PC-9 (cell line): Measurements from ENCODE around the gene PPP1R9B. TPM values are rescaled to one million over a fixed set of nuclear protein-coding genes. Genes with fewer than 3 reads are reported as not detected.

Experiments used
- BruUV-seq: library from RNA; stranded (reverse); fragments of 400-500 nt; replicated peaks from 2 replicates; lab custom pipeline; 2021; lab: Mats Ljungman, UMichigan
- CTCF ChIA-PET: fragments of 300-600 bp; sonication (Branson Sonifier 250); formaldehyde crosslinking; loops from one replicate; lab custom pipeline; 2022; ENCODE audit warnings: antibody characterized with exemption; lab: Charles Lee
- POLR2A ChIA-PET: fragments of 300-600 bp; sonication (Branson Sonifier 250); formaldehyde crosslinking; loops from one replicate; lab custom pipeline; 2022; ENCODE audit warnings: antibody characterized with exemption; ENCODE audit not compliant: unreplicated experiment; lab: Charles Lee
- DNase-seq, 2 experiments: peaks; one replicate each; pipeline versions ENCODE4 v3.0.0 to v3.0.0-alpha.2; 2015 to 2022; ENCODE audit warnings: mixed read lengths in 1 of 2
- H2AFZ ChIP-seq: fragments of 200-600 bp; sonication (generic); 2 replicates; pipeline ENCODE4 v1.8.1; 2017; ENCODE audit warnings: antibody characterized with exemption
- H3F3A ChIP-seq: fragments of 200-600 bp; sonication (generic); 2 replicates; pipeline ENCODE4 v1.8.1; 2017; ENCODE audit warnings: antibody characterized with exemption, mild to moderate bottlenecking, low read depth; ENCODE audit not compliant: insufficient read depth
- H3K27ac ChIP-seq: fragments of 200-600 bp; sonication (generic); 2 replicates; pipeline ENCODE4 v1.6.1; 2016; ENCODE audit warnings: mixed run types
- H3K27me3 ChIP-seq: fragments of 200-600 bp; sonication (generic); 2 replicates; pipeline ENCODE4 v1.6.1; 2016; ENCODE audit warnings: low read depth, mixed run types; ENCODE audit not compliant: insufficient read depth
- H3K36me3 ChIP-seq: fragments of 200-600 bp; sonication (generic); 2 replicates; pipeline ENCODE4 v1.6.1; 2016; ENCODE audit warnings: low read depth, mixed run types
- H3K4me1 ChIP-seq: fragments of 200-600 bp; sonication (generic); replicated peaks from 2 replicates; pipeline ENCODE4 v1.6.1; 2016; ENCODE audit warnings: mixed run types; ENCODE audit not compliant: insufficient read depth
- H3K4me2 ChIP-seq: fragments of 200-600 bp; sonication (generic); 2 replicates; pipeline ENCODE4 v1.6.1; 2017; ENCODE audit warnings: mixed run types
- H3K4me3 ChIP-seq: fragments of 200-600 bp; sonication (generic); 2 replicates; pipeline ENCODE4 v1.6.1; 2016; ENCODE audit warnings: mixed run types
- H3K79me2 ChIP-seq: fragments of 200-600 bp; sonication (generic); 2 replicates; pipeline ENCODE4 v1.6.1; 2017; ENCODE audit warnings: low read depth, mixed run types
- H3K9me2 ChIP-seq: fragments of 200-600 bp; sonication (generic); 2 replicates; pipeline ENCODE4 v1.8.1; 2017; ENCODE audit warnings: mild to moderate bottlenecking; ENCODE audit not compliant: insufficient read depth
- H3K9me3 ChIP-seq: fragments of 200-600 bp; sonication (generic); 2 replicates; pipeline ENCODE4 v1.8.1; 2016; ENCODE audit warnings: low read depth; ENCODE audit not compliant: insufficient read depth
- H4K20me1 ChIP-seq: fragments of 200-600 bp; sonication (generic); 2 replicates; pipeline ENCODE4 v1.8.1; 2017; ENCODE audit not compliant: insufficient read depth
- CTCF ChIP-seq: fragments of 200-600 bp; sonication (generic); conservative IDR thresholded peaks from 2 replicates; pipeline ENCODE4 v1.6.1; 2017; ENCODE audit warnings: mixed run types, antibody characterized with exemption, mild to moderate bottlenecking, moderate library complexity
- EZH2 ChIP-seq: fragments of 200-600 bp; sonication (generic); IDR thresholded peaks from 2 replicates; pipeline ENCODE4 v1.8.0; 2017; ENCODE audit warnings: antibody characterized with exemption, low read depth
- intact Hi-C: fragments of 100-400 bp; cut with micrococcal nuclease; formaldehyde crosslinking; loops from one replicate; pipeline ENCODE4 v1.10.0; 2022; ENCODE audit not compliant: unreplicated experiment
- total RNA-seq: library from RNA; stranded (reverse); gene quantifications from 2 replicates; pipeline ENCODE4 v1.2.3, GENCODE V29; 2021

PPP1R9B gene
- total RNA-seq, 1 experiment from 2014 or later: 35.8 TPM

- H3K27me3 ChIP-seq: peaks cover 38% of the 10 kb centered on the region
- intact Hi-C loops: no loop called here
- H3K4me3 ChIP-seq: no peak overlapping the region
- DNase-seq: no peak
- H2AFZ ChIP-seq: no peak overlapping the region
- no peaks in the 10 kb centered on the region for H3K79me2 ChIP-seq
- no peaks in the 10 kb centered on the region; the same call in 1 of the 2 replicates for H3F3A ChIP-seq
- TF ChIP-seq CTCF (no peak), EZH2 (no peak)
- no TSS peak for BruUV-seq
- H3K9me2 ChIP-seq: no peaks in the 10 kb centered on the region
- no peak overlapping the region for H3K27ac ChIP-seq
- H3K9me3 ChIP-seq: no peaks in the 10 kb centered on the region
- H3K36me3 ChIP-seq: no peaks in the 10 kb centered on the region
- no peaks in the 10 kb centered on the region for H3K4me1 ChIP-seq
- CTCF ChIA-PET: no interaction called here
- no peak overlapping the region for H3K4me2 ChIP-seq
- POLR2A ChIA-PET: interaction anchor here (0.5 kb wide), 1 partner anchor 418 kb away, joined by 3 read pairs; no protein-coding TSS in a partner anchor
- H4K20me1 ChIP-seq: no peaks in the 10 kb centered on the region
These were observed 26.7 kb downstream of the PPP1R9B start for GRCh38 chr17:50123649-50124349.

- no peak for DNase-seq
- H3K27ac ChIP-seq: no peak overlapping the region
- no peaks in the 10 kb centered on the region for H4K20me1 ChIP-seq
- no peak overlapping the region for H3K4me2 ChIP-seq
- no peaks in the 10 kb centered on the region for H3K79me2 ChIP-seq
- intact Hi-C loops: no loop called here
- no peaks in the 10 kb centered on the region for H3K36me3 ChIP-seq
- no peaks in the 10 kb centered on the region for H3K4me1 ChIP-seq
- ChIA-PET CTCF (interaction anchor here (0.6 to 0.7 kb wide), 2 partner anchors 12 to 170 kb away, joined by 3 read pairs; no protein-coding TSS in a partner anchor), POLR2A (interaction anchor here (0.5 kb wide), 2 partner anchors 324 to 419 kb away, joined by 3 read pairs; no protein-coding TSS in a partner anchor)
- peaks cover 38% of the 10 kb centered on the region for H3K27me3 ChIP-seq
- BruUV-seq: no TSS peak
- no peak overlapping the region for H2AFZ ChIP-seq
- no peaks in the 10 kb centered on the region for H3K9me3 ChIP-seq
- no peaks in the 10 kb centered on the region for H3K9me2 ChIP-seq
- TF ChIP-seq CTCF (no peak), EZH2 (no peak)
- no peak overlapping the region for H3K4me3 ChIP-seq
- peaks cover 4% of the 10 kb centered on the region; the same call in 1 of the 2 replicates for H3F3A ChIP-seq
These were observed 27.5 kb downstream of the PPP1R9B start for GRCh38 chr17:50122945-50123344.

- H3K4me2 ChIP-seq: no peak overlapping the region
- no peaks in the 10 kb centered on the region for H4K20me1 ChIP-seq
- DNase-seq: no peak
- H3K27me3 ChIP-seq: peaks cover 43% of the 10 kb centered on the region
- ChIA-PET CTCF (no interaction called here), POLR2A (no interaction called here)
- H3K4me3 ChIP-seq: no peak overlapping the region
- intact Hi-C loops: no loop called here
- no peaks in the 10 kb centered on the region for H3K79me2 ChIP-seq
- H3K9me3 ChIP-seq: no peaks in the 10 kb centered on the region
- no peaks in the 10 kb centered on the region for H3K4me1 ChIP-seq
- BruUV-seq: no TSS peak
- peaks cover 4% of the 10 kb centered on the region; the same call in 1 of the 2 replicates for H3F3A ChIP-seq
- no peaks in the 10 kb centered on the region for H3K9me2 ChIP-seq
- TF ChIP-seq EZH2 (no peak), CTCF (no peak)
- no peak overlapping the region for H3K27ac ChIP-seq
- no peaks in the 10 kb centered on the region for H3K36me3 ChIP-seq
- no peak overlapping the region for H2AFZ ChIP-seq
These were observed 29.8 kb downstream of the PPP1R9B start for GRCh38 chr17:50120475-50121253.
